PC-9 (cell line): ENCODE data around the gene TYROBP. TPM values are rescaled to one million over a fixed set of nuclear protein-coding genes. Genes with fewer than 3 reads are reported as not detected.

ENCODE experiments used
- BruUV-seq: library from RNA; stranded (reverse); fragments of 400-500 nt; replicated peaks from 2 replicates; lab custom pipeline; 2021; lab: Mats Ljungman, UMichigan
- CTCF ChIA-PET: fragments of 300-600 bp; sonication (Branson Sonifier 250); formaldehyde crosslinking; loops from one replicate; lab custom pipeline; 2022; ENCODE audit warnings: antibody characterized with exemption; lab: Charles Lee
- POLR2A ChIA-PET: fragments of 300-600 bp; sonication (Branson Sonifier 250); formaldehyde crosslinking; loops from one replicate; lab custom pipeline; 2022; ENCODE audit warnings: antibody characterized with exemption; ENCODE audit not compliant: unreplicated experiment; lab: Charles Lee
- DNase-seq, 2 experiments: peaks; one replicate each; pipeline versions ENCODE4 v3.0.0 to v3.0.0-alpha.2; 2015 to 2022; ENCODE audit warnings: mixed read lengths in 1 of 2
- H2AFZ ChIP-seq: fragments of 200-600 bp; sonication (generic); 2 replicates; pipeline ENCODE4 v1.8.1; 2017; ENCODE audit warnings: antibody characterized with exemption
- H3F3A ChIP-seq: fragments of 200-600 bp; sonication (generic); 2 replicates; pipeline ENCODE4 v1.8.1; 2017; ENCODE audit warnings: antibody characterized with exemption, mild to moderate bottlenecking, low read depth; ENCODE audit not compliant: insufficient read depth
- H3K27ac ChIP-seq: fragments of 200-600 bp; sonication (generic); 2 replicates; pipeline ENCODE4 v1.6.1; 2016; ENCODE audit warnings: mixed run types
- H3K27me3 ChIP-seq: fragments of 200-600 bp; sonication (generic); 2 replicates; pipeline ENCODE4 v1.6.1; 2016; ENCODE audit warnings: low read depth, mixed run types; ENCODE audit not compliant: insufficient read depth
- H3K36me3 ChIP-seq: fragments of 200-600 bp; sonication (generic); 2 replicates; pipeline ENCODE4 v1.6.1; 2016; ENCODE audit warnings: low read depth, mixed run types
- H3K4me1 ChIP-seq: fragments of 200-600 bp; sonication (generic); replicated peaks from 2 replicates; pipeline ENCODE4 v1.6.1; 2016; ENCODE audit warnings: mixed run types; ENCODE audit not compliant: insufficient read depth
- H3K4me2 ChIP-seq: fragments of 200-600 bp; sonication (generic); 2 replicates; pipeline ENCODE4 v1.6.1; 2017; ENCODE audit warnings: mixed run types
- H3K4me3 ChIP-seq: fragments of 200-600 bp; sonication (generic); 2 replicates; pipeline ENCODE4 v1.6.1; 2016; ENCODE audit warnings: mixed run types
- H3K79me2 ChIP-seq: fragments of 200-600 bp; sonication (generic); 2 replicates; pipeline ENCODE4 v1.6.1; 2017; ENCODE audit warnings: low read depth, mixed run types
- H3K9me2 ChIP-seq: fragments of 200-600 bp; sonication (generic); 2 replicates; pipeline ENCODE4 v1.8.1; 2017; ENCODE audit warnings: mild to moderate bottlenecking; ENCODE audit not compliant: insufficient read depth
- H3K9me3 ChIP-seq: fragments of 200-600 bp; sonication (generic); 2 replicates; pipeline ENCODE4 v1.8.1; 2016; ENCODE audit warnings: low read depth; ENCODE audit not compliant: insufficient read depth
- H4K20me1 ChIP-seq: fragments of 200-600 bp; sonication (generic); 2 replicates; pipeline ENCODE4 v1.8.1; 2017; ENCODE audit not compliant: insufficient read depth
- EZH2 ChIP-seq: fragments of 200-600 bp; sonication (generic); IDR thresholded peaks from 2 replicates; pipeline ENCODE4 v1.8.0; 2017; ENCODE audit warnings: antibody characterized with exemption, low read depth
- intact Hi-C: fragments of 100-400 bp; cut with micrococcal nuclease; formaldehyde crosslinking; loops from one replicate; pipeline ENCODE4 v1.10.0; 2022; ENCODE audit not compliant: unreplicated experiment
- total RNA-seq: library from RNA; stranded (reverse); gene quantifications from 2 replicates; pipeline ENCODE4 v1.2.3, GENCODE V29; 2021
- TF ChIP-seq, protein P1 (sequence below): fragments of 200-600 bp; sonication (generic); conservative IDR thresholded peaks from 2 replicates; pipeline ENCODE4 v1.6.1; 2017; ENCODE audit warnings: mixed run types, antibody characterized with exemption, mild to moderate bottlenecking, moderate library complexity

The TYROBP gene
- total RNA-seq, 1 experiment from 2014 or later, result not detected

DNA sequence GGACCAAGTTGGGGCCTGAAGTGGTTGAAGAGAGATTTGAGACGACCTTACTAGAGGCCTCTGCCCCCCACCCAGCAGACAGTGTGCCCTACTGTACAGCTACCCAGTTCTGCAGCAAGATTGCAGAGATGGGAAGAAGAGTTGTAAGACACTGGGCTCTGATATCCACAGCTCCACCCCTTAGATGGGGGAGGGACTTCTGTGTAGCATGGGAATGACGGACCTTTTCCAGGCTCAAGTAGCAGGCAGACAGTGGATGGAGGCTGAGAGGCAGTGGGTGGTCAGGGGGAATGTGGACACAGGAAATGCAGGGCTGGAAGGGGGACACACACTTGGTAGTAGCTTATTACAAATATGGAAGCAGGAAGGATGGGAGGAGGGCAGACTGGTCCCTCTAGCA is 41.0 kb upstream of the TYROBP start:
- peaks cover 21% of the 10 kb centered on the region for H3K27me3 ChIP-seq
- no peaks in the 10 kb centered on the region for H3K79me2 ChIP-seq
- POLR2A ChIA-PET, result interaction anchor here (0.7 kb wide), 1 partner anchor 104 kb away, joined by 3 read pairs; no protein-coding TSS in a partner anchor

GRCh38 chr19:35946203-35946602 is 38.1 kb upstream of the TYROBP start:
- no peak for DNase-seq
- Histone ChIP-seq H3K4me1 (no peaks in the 10 kb centered on the region), H4K20me1 (no peaks in the 10 kb centered on the region; the same call in 1 of the 2 replicates), H3K79me2 (no peaks in the 10 kb centered on the region), H3K27me3 (peaks cover 6% of the 10 kb centered on the region), H3K9me2 (no peaks in the 10 kb centered on the region), H3K36me3 (no peaks in the 10 kb centered on the region), H3K27ac (no peak overlapping the region), H3K4me3 (no peak overlapping the region), H2AFZ (no peak overlapping the region), H3K4me2 (no peak overlapping the region), H3K9me3 (no peaks in the 10 kb centered on the region), H3F3A (no peaks in the 10 kb centered on the region)
- no TSS peak for BruUV-seq
- intact Hi-C loops, result no loop called here
- no peak for TF ChIP-seq EZH2
- TF ChIP-seq, protein P1, sequence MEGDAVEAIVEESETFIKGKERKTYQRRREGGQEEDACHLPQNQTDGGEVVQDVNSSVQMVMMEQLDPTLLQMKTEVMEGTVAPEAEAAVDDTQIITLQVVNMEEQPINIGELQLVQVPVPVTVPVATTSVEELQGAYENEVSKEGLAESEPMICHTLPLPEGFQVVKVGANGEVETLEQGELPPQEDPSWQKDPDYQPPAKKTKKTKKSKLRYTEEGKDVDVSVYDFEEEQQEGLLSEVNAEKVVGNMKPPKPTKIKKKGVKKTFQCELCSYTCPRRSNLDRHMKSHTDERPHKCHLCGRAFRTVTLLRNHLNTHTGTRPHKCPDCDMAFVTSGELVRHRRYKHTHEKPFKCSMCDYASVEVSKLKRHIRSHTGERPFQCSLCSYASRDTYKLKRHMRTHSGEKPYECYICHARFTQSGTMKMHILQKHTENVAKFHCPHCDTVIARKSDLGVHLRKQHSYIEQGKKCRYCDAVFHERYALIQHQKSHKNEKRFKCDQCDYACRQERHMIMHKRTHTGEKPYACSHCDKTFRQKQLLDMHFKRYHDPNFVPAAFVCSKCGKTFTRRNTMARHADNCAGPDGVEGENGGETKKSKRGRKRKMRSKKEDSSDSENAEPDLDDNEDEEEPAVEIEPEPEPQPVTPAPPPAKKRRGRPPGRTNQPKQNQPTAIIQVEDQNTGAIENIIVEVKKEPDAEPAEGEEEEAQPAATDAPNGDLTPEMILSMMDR, result no peak
- ChIA-PET CTCF (no interaction called here), POLR2A (interaction anchor here (0.7 kb wide), 1 partner anchor 68 kb away, joined by 4 read pairs; the partner anchor contains the start of gene ALKBH6)

More for the DNA sequence above, 41.0 kb upstream of the TYROBP start:
- Histone ChIP-seq H3F3A (no peaks in the 10 kb centered on the region), H4K20me1 (no peaks in the 10 kb centered on the region; the same call in 1 of the 2 replicates), H2AFZ (no peak overlapping the region), H3K4me2 (no peak overlapping the region), H3K9me2 (no peaks in the 10 kb centered on the region), H3K9me3 (no peaks in the 10 kb centered on the region), H3K4me3 (no peak overlapping the region), H3K27ac (no peak overlapping the region), H3K36me3 (no peaks in the 10 kb centered on the region), H3K4me1 (no peaks in the 10 kb centered on the region)
- DNase-seq, result no peak
- no peak for TF ChIP-seq EZH2
- TF ChIP-seq, protein P1, result no peak
- no TSS peak for BruUV-seq
- CTCF ChIA-PET, result interaction anchor here (0.6 to 1.5 kb wide), 4 partner anchors 13 to 164 kb away, joined by 3 to 11 read pairs (median 3); no protein-coding TSS in a partner anchor
- intact Hi-C loops, result no loop called here

DNA sequence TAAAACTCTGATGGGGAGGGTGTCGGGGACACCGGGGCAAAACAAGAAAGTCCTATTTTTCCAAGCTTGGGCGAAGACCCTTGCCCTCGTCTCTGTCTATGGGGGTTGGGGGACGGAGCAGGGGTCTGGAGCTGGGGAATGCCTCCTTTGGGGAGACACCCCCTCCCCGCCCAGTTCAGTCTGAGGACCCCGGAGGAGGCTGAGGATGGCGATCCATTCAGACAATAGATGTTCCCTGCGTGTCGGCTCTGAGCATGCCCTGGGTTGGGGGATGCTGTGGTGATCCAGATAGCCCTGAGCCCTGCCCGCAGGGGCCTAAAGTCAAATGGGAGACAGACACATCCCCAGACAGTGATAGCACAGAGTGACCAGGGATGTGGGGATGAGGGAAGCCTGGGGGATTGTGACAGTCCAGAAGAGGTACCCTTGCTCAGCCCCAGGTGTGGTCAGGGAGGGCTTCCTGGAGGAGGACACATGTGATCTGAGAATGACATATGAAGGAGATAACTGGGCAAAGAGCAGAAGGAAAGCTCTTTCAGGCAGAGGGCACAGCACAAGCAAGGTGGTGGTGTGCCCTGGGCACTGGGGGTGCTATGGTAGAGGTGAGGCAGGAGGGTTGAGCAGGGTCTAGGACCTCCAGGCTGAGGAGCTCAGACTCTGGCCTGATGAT is 37.2 kb upstream of the TYROBP start:
- Histone ChIP-seq H3K4me3 (no peak overlapping the region), H4K20me1 (no peaks in the 10 kb centered on the region; the same call in 1 of the 2 replicates), H3K27ac (no peak overlapping the region), H3F3A (no peaks in the 10 kb centered on the region), H3K4me1 (no peaks in the 10 kb centered on the region), H3K9me2 (no peaks in the 10 kb centered on the region), H3K9me3 (no peaks in the 10 kb centered on the region), H3K79me2 (no peaks in the 10 kb centered on the region), H3K4me2 (no peak overlapping the region), H3K27me3 (peaks cover 3% of the 10 kb centered on the region; the same call in 1 of the 2 replicates), H3K36me3 (no peaks in the 10 kb centered on the region), H2AFZ (no peak overlapping the region)
- no peak for DNase-seq
- BruUV-seq, result no TSS peak
- ChIA-PET POLR2A (no interaction called here), CTCF (interaction anchor here (0.5 kb wide), 1 partner anchor 37 kb away, joined by 13 read pairs; no protein-coding TSS in a partner anchor)
- intact Hi-C loops, result no loop called here
- TF ChIP-seq, protein P1, result no peak
- no peak for TF ChIP-seq EZH2
